Central memory CD4-positive, alpha-beta T cell (primary cell): ENCODE data around the gene GALNT6.

Source experiments
- DNase-seq: peaks from one replicate; pipeline ENCODE4 v3.0.0; 2022

GALNT6 gene

GRCh38 chr12:51404627-51405026 lies 13.4 kb upstream of the GALNT6 start:
- DNase-seq: no peak

- DNase-seq: no peak
Observed at GRCh38 chr12:51403681-51404136, 12.5 kb upstream of the GALNT6 start.

- no peak for DNase-seq
Observed at GRCh38 chr12:51403159-51403558, 12.0 kb upstream of the GALNT6 start.

GRCh38 chr12:51401900-51402299 lies 10.7 kb upstream of the GALNT6 start:
- DNase-seq: no peak

- DNase-seq: no peak
Observed at GRCh38 chr12:51401486-51401885, 10.3 kb upstream of the GALNT6 start.

- no peak for DNase-seq
Observed at GRCh38 chr12:51401020-51401419, 9.8 kb upstream of the GALNT6 start.

- no peak for DNase-seq
Observed at GRCh38 chr12:51399891-51400290, 8.7 kb upstream of the GALNT6 start.

GRCh38 chr12:51397670-51398069 lies 6.5 kb upstream of the GALNT6 start:
- no peak for DNase-seq

- DNase-seq: no peak
Observed at GRCh38 chr12:51395283-51396230, 4.4 kb upstream of the GALNT6 start.

GRCh38 chr12:51393676-51394545 lies 2.7 kb upstream of the GALNT6 start:
- DNase-seq: peak; percentile 60

- DNase-seq: no peak
Observed at GRCh38 chr12:51392556-51393237, 1.5 kb upstream of the GALNT6 start.

- peak; percentile 12 for DNase-seq
Observed at GRCh38 chr12:51390891-51391282, 319 bp downstream of the GALNT6 start.

GRCh38 chr12:51390457-51390856 lies 749 bp downstream of the GALNT6 start:
- DNase-seq: no peak

- no peak for DNase-seq
Observed at GRCh38 chr12:51389302-51389999, 1.8 kb downstream of the GALNT6 start.

- DNase-seq: no peak
Observed at GRCh38 chr12:51388846-51389245, 2.4 kb downstream of the GALNT6 start.

GRCh38 chr12:51388069-51388799 lies 3.0 kb downstream of the GALNT6 start:
- no peak for DNase-seq

- no peak for DNase-seq
Observed at GRCh38 chr12:51386351-51386750, 4.9 kb downstream of the GALNT6 start.

- DNase-seq: no peak
Observed at GRCh38 chr12:51383269-51383905, 7.8 kb downstream of the GALNT6 start.

GRCh38 chr12:51382173-51382572 lies 9.0 kb downstream of the GALNT6 start:
- no peak for DNase-seq

GRCh38 chr12:51381226-51382079 lies 9.8 kb downstream of the GALNT6 start:
- no peak for DNase-seq
